GM19099 (cell line): ENCODE results near the gene PCBD2.

Experiments
- POLR2A ChIP-seq: IDR thresholded peaks from 3 replicates; pipeline ENCODE4 v1.6.1; 2011; ENCODE audit warnings: low read depth; ENCODE audit not compliant: insufficient read length; ENCODE audit errors: extremely low read depth

The PCBD2 gene

DNA sequence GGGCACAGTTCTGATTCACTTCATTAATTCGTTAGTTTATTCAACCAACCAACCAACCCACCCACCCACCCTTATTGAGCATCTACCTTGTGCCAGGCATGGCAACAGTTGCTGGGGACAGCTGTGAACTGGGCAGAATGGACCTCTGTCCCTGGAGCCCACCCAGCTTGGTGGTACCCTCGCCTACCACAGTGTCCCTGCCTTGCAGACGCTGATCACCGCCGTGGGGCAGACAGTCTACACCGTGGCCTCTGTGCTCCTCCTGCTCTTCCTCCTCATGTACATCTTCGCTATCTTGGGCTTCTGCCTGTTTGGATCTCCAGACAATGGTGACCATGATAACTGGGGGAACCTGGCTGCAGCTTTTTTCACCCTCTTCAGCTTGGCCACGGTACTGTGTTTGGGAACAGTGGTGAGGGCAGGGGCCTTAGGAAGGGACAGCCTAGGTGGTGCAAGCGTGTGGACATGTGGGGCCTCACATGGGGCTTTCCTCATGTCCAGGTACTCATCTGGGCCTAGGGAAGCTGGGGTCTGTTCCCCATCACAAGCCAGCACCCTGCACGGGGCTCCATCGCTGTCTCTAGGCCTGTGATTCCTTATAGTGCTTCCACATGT, 102.9 kb downstream of the PCBD2 start:
- TF ChIP-seq POLR2A = no peak

DNA sequence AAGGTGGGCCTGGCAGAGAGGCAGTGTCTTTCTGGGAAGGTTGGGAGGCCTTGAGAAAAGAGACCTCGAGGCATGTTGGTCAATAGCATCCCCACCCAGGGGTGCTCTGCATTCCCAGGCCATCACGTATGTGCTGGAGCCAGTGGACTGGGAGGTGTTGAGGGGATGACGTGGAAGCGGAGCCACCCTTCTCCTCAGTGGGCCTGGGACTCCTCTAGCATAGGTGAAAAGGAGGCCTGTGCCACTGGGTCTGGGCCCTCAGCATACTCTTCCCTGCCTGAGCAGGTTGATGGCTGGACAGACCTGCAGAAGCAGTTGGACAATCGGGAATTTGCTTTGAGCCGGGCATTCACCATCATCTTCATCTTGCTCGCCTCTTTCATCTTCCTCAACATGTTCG, 103.6 kb downstream of the PCBD2 start:
- TF ChIP-seq POLR2A = no peak

DNA sequence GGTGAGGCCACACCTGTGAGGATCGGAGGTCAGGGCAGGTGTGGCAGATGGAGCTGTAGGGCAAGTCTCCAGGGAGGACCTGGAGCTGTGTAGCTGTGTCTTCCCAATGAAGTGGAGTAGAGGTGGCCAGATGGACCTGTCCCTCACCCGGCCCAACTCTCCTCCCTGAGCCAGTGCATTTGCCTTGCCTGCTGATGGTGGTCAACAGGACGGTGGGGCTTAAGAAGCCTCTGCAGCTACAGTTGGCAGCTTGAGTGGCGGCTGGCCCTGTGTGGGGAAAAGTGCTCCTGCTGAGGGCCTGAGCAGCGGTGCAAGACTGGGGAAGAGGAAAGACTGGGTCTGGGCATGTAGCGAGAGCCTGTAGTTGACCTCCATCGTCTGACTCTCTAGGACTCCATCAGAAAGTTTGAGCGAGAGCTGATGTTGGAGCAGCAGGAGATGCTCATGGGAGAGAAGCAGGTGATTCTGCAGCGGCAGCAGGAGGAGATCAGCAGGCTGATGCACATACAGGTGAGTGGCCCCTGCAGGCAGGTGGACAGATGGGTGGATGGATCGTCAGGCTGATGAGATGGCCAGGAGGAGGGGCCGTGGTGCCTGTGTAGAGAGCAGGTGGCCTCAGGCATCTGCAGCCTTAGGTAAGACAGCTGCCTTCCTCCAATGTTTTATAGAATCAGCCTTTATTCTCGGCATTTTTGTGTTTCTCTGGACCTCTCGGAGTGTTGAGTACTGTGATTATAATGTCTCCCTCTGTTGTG, 104.2 kb downstream of the PCBD2 start:
- TF ChIP-seq POLR2A = no peak

DNA sequence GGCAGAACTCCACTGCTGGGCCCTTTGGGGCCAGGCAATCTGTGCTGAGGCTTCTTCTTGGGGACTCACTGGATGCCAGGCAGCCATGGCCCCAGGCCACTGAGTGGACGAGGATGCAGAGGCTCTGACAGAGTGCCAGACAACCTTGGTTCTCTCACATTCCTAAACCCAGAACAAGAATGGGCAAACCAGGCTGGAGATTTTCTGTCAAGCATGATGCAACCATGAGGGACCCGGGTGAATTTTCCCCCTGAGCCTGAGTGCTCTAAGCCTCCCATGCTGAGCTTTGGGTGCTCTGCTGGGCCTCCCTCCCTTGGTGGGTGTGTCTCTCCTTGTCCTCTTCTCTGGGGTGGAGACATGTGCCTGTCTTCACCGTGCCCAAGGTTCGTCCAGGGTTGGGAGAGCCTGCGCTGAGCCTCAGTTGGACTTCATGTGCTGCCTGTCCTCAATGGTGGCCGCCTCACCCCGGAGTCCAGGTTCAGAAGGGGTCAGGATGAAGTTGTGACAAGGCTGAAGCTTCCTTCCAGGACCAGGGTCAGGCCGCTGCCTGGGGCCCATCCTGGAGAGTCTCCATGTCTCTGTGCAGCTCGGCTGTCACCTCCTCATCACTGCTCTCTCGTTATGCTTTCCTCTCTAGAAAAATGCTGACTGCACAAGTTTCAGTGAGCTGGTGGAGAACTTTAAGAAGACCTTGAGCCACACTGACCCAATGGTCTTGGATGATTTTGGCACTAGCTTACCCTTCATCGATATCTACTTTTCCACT, 105.0 kb downstream of the PCBD2 start:
- no peak for TF ChIP-seq POLR2A

DNA sequence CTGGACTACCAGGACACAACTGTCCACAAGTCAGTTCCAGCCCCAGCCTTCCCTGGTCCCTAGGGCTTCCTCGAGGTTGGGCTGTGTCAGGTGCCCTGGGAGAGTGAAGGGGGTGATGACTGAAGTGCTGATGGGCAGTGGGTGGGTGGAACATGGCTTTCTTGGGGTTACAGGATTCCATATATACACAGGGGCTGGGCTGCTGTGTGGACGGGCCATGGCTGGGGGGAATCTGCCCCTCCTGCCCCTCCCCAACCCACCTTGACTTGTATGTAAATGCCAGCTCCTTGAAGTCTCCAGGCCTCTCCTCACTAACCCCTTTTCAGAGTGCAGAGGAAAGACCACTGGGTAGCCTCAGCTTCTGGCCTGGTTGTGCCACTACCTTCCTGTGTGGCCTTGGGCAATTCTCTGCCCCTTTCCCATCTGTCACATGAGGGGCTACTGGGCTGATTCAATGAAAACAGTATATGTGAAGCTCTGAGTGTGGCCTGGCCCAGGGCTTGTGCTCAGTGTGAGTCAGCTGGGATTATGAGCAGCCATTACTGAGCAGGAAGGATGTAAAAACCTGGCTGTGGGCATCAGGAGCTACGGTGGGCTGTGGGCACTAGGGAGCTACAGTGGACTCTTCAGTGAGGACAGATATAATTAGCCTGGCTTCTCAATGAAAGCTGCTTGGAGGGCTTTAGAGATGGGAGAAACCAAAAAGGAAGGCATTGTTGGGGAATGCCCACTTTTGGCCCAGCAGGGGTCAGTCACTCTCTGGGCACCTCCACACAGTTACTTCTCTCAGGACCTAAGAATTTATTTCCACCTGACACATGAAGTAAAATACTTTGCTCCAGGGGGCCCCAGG, 105.8 kb downstream of the PCBD2 start:
- TF ChIP-seq POLR2A = no peak

DNA sequence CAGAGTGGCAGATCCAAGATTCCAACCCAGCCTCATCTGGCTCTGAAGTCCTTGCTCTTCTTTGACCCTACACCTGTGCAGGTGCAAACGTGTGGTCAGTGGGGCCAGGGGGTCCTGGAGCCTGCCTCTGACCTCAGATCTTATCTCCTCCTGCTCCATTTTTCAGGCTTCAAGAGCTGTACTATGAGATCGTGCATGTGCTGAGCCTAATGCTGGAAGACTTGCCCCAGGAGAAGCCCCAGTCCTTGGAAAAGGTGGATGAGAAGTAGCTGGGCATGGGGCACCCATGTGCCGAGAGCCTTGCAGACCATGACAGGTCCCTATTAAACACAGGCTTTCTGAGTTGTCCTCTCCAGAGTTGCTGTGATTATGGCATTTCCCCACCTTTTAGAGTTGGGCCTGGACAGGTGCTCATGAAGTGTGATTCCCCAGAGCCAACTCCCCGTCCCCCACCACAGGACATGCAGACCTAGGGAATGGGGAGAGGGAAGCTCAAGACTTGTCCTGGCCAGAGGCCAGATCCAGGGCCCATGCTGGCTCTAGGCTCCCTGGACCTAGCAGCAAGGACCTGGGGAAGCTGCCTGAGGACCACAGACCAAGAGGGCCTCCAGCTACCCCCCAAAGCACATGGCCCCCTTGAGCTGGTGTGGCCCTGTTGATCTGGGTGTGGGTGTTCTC, 106.6 kb downstream of the PCBD2 start:
- no peak for TF ChIP-seq POLR2A

DNA sequence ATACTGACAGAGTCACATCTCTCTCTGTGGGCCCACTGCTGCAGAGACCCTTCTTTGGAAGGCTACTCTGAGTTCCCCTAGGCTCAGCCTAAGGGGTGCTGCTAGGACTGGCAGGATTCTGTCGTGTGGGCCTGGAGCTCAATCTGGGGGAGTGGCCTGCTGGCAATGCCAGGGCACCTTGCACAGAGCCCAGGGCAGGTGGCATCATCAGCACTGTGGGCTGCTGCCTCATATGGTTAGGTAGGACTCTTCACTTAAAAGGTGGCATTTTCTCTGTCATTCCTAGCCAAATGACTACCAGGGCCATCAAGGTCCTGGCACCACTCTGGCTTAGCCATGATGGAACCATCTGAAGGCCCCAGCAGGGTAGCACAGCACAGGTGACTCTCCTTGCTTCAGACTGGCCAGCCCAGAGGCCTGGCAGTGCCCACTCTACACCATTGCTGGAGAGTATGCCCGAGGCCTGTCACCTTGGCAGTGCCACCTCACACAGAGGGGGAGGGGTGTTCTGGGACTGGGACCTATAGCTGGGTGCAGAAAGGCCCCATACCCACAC, 107.2 kb downstream of the PCBD2 start:
- TF ChIP-seq POLR2A = no peak
